Stimulated activated naive CD8-positive, alpha-beta T cell treated with anti-CD3 and anti-CD28 coated beads, Interleukin-15, Interleukin-2, amounts not matched to agents 100 U/mL and 50 U/mL, for 24 hours (primary cell): ENCODE measurements around the gene ENDOG.
"Not testable (repeated sequence)": the region's sequence is repeated elsewhere in the genome, so short reads cannot be mapped to it uniquely, and the experiment has no call there.

Experiments used
- ATAC-seq: fragments of 150-1000 bp; cut with Tn5 transposase; one replicate; pipeline ENCODE4 v1.10.0; 2021
- DNase-seq: peaks from one replicate; pipeline ENCODE4 v3.0.0; 2021

The ENDOG gene

DNA sequence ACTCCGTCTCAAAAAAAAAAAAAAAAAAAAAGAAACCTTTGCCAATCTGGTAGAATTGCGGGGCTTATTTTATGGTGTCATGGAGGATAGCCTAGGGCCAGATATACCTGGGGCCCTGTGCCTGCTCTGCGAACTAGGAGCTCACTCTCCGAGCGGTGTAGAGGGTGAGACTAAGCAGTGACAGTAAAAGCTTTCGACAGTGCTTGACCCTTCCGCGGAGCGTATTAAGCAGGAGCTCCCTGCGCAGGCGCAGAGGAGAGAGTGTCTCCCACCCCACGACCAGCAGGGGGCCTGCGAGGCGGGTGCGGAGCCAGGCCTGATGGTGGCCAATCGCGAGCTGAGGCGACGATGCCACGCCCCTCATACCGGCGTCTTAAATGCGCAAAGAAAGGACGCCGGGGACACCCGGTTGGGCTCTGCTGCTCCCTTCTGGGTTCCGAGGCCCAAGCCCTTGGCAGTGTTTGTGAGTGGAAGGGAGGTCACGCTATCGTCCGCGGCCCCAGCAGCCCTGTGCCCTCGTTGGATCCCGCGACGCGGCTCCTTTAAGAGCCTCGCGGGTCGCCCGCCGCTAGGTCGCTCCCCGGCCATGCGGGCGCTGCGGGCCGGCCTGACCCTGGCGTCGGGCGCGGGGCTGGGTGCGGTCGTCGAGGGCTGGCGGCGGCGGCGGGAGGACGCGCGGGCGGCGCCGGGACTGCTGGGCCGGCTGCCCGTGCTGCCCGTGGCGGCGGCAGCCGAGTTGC lies at the start of gene ENDOG:
ENDOG (plus strand) TSS at position 402 of the 740 bp plus-strand sequence; CDS start at position 587, 185 bp downstream.
- ATAC-seq = peak; percentile 91
- DNase-seq = peak; percentile 99

DNA sequence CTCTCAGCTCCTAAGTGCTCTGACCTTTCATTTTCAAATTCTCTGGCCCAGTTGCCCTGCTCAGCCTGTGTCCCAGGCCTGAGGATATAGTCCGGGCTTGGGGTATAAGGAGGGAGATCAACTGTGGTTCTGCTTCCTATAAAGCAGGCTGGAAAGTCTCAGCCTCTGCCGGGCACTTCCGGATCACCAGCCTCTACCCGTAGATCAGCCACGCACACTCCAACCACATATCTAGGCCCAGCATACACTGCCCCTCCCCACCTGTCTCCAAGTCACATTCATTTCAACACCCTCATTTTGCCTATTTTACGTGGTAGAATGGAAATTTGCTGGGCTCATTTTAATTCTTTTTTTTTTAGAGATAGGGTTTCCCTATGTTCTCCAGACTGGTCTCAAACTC lies 49.7 kb upstream of the ENDOG start:
- no peak for DNase-seq
- no peak for ATAC-seq

DNA sequence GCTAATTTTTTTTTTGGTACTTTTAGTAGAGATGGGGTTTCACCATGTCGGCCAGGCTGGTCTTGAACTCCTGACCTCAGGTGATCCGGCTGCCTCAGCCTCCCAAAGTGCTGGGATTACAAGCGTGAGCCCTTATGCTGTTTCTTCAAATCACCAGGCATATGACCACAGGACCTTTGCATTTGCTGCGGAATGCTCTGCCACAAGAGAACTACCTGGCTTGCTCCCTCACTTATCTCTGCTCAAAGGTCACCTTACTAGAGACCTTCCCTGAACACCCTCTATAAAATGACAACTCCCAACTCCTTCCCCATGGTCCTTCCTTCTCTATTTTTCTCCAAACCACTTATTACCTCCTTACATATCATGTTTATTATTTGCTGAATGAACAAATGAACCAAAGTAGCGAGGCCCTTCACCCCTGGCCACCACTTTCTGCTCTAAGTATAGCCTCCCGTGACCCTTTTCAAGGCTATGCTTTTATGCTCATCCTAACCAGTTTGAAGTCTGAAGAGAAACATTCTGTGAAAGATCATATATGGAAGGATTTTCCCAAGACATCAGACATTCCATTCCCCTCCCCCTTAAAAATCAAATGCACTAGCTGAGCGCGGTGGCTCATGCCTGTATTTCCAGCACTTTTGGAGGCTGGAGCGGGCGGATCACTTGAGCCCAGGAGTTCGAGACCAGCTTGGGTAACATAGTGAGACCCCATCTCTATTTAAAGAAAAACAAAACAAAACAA lies 47.8 kb upstream of the ENDOG start:
- DNase-seq (no peak), ATAC-seq (no peak)

DNA sequence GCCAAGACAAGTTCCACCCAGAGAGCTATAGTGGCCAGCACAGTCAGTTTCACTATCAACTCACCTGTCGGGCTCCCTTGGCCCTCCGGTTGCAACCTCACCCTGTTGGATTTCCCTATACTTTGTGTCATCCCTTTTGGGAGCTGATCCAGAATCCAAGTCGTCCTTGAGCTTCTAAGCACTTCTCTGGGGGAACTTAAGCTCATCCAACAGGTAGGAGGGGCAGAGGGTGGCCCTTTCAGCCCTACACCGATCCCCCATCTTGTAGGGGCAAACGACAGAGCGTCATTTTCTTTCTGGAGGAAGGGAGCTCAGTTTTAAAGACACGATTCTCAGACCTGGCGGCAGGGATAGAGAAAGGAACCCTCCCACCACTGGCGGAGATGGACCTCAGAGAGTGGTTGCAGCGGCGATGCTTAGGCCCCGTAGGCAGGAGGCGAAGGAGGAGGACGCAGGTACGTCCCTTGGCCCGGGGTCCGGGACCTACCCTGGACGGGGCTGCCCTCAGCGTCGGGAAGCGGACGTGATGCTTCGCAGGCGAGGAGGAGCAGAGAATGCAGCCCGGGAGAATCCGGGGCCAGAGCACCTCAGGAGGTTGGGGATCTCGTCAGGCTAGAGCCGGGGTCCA lies 47.1 kb upstream of the ENDOG start:
- ATAC-seq = peak; percentile 3
- peak; percentile 13 for DNase-seq

DNA sequence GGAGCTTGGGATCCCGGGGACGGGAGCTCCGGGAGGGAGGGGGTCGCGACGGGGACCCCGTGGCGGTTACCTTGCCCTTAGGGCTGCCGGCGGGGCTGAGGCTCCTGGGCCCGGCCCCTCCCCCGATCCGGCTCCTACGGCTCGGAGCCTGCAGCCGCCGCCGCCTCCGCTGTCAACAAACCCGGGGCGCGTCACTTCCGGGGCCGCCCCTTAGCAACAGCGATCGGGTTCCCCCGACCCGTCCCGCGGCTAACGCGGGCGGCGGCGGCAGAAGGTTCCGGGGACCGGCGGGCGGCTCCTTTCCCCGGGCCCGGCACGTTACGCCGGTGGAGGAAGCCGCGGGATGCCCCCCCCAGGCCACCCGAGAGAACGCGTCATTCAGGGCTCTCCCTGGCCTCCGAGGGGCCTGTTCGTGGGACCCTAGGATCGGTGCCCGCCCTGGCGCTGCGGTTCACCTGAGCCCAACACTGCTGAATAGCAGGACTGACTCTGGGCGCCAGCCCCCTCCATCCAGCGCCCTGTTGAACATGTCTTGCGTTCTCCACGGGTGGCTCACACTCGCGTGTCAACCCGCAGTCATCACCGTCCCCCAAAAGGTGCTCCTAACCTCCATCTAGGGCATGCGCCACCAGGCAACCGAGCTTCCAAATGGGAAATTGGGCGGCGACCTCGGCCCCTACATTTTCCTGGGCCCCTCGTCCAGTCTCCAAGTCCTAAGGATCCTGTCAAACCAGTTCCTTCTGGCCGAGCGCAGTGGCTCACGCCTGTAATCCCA lies 46.4 kb upstream of the ENDOG start, which contains the start of gene ZER1:
ZER1 (minus strand) TSS at position 183 of the 775 bp plus-strand sequence. CDS start 16,362 bp downstream, outside the sequence.
- DNase-seq = peak; percentile 97
- ATAC-seq = peak; percentile 96

DNA sequence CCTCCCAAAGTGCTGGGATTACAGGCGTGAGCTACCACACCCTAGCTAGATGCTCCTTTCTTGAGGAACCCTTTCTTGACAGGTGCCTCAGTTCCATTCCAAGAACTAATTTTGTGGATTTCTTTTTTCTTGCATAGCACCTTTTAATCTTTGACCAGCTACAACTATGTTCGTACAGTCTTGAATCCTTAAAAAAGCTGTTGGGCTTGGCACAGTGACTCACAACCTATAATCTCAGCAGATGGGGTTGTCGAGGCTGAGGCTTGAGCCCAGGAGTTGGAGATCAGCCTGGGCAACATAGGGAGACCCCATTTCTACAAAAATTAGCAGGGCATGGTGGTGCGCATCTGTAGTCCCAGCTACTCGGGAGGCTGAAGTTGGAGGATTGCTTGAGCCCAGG lies 45.3 kb upstream of the ENDOG start:
- DNase-seq (no peak), ATAC-seq (no peak)

DNA sequence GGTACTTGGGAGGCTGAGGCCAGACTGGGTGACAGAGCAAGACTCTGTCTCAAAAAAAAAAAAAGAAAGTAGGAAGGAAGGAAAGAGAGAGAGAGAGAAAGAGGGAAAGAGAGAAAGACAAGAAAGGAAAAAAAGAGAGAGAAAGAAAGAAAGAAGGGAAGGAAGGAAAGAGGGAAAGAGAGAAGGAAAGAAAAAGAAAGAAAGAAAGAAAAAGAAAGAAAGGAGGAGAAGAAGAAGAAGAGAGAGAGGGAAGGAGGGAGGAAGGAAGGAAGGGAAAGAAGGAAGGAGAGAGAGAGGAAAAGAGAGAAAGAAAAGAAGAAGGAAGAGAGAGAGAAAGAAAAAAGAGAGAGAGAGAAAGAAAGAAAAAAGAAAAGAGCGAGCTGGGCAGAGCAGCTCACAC lies 43.5 kb upstream of the ENDOG start:
- no peak for ATAC-seq
- no peak for DNase-seq

DNA sequence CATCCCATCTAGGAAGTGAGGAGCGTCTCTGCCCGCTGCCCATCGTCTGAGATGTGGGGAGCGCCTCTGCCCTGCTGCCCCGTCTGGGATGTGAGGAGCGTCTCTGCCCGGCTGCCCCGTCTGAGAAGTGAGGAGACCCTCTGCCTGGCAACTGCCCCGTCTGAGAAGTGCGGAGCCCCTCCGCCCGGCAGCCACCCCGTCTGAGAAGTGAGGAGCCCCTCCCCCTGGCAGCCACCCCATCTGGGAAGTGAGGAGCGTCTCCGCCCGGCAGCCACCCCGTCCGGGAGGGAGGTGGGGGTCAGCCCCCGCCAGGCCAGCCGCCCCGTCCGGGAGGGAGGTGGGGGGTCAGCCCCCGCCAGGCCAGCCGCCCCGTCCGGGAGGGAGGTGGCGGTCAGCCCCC lies 38.2 kb upstream of the ENDOG start:
- ATAC-seq, DNase-seq: not testable (repeated sequence)

DNA sequence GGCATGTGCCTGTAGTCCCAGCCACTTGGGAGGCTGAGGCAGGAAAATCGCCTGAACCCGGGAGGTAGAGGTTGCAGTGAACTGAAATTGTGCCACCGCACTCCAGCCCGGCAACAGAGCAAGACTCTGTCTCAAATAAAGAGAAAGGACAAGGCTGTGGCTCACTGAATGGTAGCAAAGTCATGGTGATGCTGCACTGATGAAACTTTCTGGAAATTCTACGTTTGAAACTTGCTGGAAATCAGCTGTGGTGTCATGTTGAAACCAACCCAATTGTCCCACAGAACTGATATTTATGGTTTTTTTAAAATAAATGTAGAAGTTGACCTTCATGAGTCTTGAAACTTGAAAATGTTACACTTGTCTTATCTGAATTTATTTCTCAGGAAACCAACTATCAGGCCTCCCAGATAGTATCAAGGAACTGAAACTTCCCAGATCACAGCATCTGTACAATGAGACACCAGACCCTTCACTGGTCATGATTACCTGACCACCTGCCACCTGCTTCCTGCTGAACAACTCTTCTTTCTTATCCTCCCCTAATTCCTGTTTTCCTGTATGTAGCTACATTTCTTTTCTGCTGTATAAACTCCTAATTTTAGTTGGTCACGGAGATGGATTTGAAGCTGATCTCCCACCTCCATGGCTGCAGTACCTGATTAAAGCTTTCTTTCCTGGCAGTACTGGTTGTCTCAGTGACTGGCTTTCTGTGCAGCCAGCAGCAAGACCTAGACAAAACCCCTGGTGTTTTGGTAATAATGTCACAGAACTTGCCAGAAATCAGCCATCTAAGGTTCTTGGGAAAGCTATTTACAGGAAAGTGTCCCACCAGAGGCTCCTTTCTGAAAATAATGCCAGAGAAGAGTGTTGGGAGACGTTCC lies 36.9 kb upstream of the ENDOG start:
- DNase-seq (no peak), ATAC-seq (peak; percentile 9)

DNA sequence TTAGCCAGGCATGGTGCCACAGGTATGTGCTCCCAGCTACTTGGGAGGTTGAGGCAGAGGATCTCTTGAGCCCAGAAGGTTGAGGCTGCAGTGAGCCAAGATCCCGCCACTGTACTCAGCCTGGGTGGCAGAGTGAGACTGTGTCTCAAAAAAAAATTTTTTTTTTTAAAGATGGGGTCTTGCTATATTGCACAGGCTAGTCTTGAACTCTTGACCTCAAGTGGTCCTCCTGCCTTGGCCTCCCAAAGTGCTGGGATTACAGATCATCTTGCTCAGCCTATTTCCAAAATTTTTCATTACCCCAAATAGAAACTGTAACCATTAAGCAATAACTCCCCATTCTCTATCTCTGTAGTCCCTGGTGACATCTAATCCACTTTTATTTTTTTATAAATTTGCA lies 35.6 kb upstream of the ENDOG start:
- DNase-seq = no peak
- no peak for ATAC-seq

DNA sequence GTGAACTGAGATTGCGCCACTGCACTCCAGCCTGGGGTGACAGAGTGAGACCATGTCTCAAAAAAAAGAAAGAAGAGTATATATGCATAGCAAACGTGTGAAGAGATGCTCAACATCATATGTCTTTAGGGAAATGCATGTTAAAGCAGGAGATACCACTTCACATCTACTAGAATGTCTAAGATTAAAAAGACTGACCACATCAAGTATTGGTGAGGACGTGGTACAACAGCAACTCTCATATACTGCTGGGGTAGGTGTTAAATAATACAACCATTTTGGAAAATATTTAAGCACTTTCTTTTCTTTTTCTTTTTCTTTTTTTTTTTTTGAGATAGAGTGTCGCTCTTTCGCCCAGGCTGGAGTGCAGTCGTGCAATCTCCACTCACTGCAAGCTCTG lies 32.9 kb upstream of the ENDOG start:
- DNase-seq (no peak), ATAC-seq (no peak)

DNA sequence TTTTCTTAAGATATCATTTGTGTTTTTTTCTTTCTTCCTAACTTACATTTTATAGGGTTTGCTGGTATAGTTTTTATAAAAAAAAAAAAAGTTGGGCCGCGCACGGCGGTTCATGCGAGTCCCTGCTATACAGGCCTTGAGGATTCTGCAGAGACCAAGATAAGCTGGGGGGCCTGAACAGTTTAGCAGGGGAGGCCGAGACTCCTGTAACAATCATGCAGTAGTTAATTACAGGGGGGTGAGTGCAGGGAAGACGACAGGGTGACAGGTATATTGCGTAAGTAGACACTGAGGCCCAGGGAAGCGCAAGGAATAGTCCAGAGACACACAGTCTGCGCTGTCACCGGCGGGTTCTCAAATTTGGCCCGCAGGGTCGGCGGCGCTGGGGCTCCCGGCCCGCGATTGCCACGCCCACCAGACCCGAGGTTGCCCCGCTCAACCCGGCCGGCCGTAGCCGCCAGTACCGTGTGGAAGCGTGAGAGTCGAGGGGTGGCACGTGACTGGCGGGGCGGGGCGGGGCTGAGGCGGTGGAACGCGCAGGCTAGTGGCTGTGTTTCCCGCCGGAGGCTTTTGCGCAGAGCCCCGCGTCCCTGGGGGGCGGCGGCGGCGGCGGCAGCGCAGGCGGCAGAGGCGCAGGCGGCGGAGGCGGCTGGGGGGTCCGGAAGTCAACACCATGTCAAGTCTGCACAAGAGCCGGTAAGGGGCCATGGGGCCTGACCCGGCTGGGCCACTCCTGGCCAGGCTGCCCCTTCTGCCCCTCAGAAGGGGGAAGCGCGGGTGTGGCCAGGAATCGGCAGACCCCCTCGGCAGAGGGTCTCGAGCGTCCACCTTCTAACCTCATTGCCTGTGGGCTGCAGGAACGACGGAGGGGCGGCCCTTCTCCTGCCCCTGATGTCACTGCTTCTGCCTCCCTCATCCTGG lies 31.4 kb upstream of the ENDOG start, which contains the start of gene TBC1D13:
TBC1D13 (plus strand) TSS at position 573 of the 921 bp plus-strand sequence; CDS start at position 674, 101 bp downstream.
- DNase-seq = peak; percentile 91
- peak; percentile 96 for ATAC-seq

DNA sequence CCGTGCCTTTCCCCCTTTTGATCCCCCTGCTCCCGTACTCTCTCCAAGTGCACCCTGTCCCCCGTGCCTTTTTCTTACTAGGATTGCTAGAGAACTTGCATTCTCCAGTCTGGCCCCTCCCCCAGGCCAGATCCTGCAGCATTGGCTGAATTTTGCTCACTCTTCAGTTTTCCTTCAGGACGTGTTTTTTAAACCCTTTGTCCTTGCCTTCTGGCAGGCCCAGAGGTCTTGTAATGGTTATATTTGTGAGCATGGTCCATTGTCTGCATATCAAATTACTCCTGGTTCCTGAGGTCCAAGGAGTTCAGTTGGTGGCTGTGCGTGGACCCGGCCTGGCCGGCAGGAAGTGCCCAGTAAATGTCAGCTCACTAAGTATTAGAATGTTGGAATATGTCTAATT lies 30.6 kb upstream of the ENDOG start:
- DNase-seq (peak; percentile 21), ATAC-seq (no peak)

DNA sequence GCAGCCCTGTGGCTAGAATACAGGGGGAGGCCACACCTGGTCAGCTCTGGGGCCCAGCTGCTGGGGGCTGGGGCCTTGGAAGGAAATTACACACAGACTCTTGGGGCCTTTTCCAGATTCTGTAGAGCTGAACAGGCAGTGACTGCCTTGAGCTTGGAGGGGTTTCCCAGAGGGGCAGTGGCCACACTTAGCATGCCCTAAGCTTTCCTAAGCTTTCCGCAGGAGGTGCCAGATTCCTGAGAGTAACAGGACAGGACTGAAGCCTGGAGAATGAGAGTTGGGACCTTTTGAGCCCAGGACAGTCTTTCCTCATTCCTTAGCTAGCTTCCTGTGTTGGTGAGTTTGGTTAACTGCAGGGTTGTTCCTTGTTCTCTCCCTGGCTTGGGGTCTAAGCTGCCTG lies 29.9 kb upstream of the ENDOG start:
- ATAC-seq (no peak), DNase-seq (no peak)

DNA sequence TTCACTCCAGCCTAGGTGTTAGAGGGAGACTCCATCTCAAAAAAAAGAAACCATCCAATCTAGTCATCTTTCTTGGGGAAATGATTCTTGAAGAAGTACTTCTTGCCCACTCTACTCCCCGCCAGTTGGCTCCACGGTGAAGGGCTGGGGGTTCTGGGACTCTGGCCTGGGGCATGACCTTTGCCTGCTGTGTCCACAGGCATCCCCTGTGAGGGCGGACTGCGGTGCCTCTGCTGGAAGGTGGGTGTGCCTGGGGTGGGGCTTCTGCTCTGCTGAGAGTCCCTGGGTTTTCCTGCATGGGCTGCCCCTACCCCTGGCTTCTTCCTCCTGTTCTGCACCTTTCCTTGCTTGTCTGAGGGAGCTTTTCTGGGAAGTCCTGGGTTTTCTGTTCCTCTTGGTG lies 27.8 kb upstream of the ENDOG start:
- DNase-seq = no peak

DNA sequence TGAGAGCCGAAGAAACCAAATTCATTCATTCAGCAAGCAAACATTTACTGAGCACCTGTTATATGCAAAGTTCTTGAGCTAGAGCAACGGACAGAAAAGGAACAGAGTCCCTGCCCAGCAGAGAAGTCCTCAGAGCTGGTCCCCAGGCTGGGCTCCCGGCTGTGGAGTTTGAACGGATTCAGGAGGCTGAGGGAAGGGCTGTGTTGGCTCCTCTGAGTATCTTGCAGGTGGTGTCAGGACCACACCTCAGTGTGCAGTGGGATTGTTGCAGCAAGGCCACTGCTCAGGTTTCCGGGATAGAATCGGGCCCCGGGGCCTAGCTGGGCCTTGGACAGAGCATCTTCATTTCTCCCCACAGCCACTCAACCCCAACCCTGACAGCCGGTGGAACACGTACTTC lies 26.2 kb upstream of the ENDOG start:
- ATAC-seq (no peak), DNase-seq (no peak)

More for the DNA sequence above, 27.8 kb upstream of the ENDOG start:
- ATAC-seq = no peak

DNA sequence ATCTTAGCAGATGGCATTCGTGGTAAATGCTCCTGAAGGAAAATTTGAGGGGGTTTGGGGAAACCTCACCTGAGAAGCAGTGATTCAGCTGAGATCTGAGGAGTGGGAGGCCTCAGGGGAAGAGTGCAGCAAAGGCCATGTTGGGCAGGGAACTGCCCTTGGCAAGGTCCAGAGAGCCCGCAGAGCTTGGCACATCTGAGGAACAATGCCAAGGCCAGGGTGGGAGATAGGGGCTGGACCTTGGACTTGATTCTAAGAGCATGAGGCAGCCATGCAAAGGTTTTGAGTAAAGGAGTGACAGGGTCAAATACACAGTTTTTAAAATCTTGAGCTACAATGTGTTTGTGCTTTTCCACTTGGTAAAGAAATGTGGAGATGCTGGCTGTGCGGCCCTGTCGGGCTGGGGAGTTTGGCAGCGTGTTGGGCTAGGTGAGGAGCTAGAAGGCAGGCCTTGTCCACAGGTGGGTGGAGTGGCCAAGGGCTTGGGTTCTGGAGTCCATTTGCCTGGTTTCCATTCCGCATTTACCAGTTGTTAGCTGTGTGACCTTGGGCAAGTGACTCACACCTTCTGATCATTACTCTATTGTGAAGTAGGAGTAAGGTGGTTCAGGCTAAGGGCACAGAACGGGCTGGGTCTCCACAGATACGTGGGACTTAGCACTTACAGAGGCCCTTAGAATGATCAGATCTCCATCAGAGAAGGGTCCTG lies 25.2 kb upstream of the ENDOG start:
- DNase-seq (no peak), ATAC-seq (no peak)

DNA sequence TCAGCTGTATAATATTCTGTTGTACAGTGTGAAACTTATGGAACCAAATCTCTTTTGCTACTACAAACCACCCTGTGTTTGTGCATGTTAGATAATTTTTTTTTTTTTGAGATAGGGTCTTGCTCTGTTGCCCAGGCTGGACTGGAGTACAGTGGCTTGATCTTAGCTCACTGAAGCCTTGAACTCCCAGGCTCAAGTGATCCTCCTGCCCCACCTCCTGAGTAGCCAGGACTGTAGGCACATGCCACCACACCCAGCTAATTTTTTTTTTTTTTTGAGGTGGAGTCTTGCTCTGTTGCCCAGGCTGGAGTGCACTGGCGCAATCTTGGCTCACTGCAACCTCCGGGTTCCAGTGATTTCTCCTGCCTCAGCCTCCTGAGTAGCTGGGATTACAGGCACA lies 23.3 kb upstream of the ENDOG start:
- ATAC-seq, DNase-seq: not testable (repeated sequence)

DNA sequence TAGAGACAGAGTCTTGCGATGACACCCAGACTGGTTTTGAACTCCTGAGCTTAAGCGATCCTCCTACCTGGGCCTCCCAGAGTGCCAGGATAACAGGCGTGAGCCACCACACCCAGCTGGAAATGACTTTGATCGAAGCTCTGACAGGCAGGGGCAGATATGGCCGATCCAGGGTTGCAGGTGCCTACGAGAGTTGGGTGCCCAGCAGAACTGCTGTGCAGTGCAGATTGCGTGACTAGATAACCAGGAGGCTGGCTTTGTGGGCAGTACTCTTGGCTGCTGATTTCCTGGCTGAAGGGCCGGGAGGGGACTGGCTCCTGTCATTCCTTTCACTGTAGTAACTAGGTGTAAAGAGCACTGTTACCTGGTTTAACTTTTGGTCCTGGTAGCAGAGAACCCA lies 19.4 kb upstream of the ENDOG start:
- DNase-seq = no peak
- no peak for ATAC-seq
